Activated naive CD8-positive, alpha-beta T cell treated with anti-CD3 and anti-CD28 coated beads, Interleukin-2, amount 50 U/mL, for 16 hours (primary cell): ENCODE measurements around the gene DUSP28.
A peak's percentile ranks its signal among the peaks of the same experiment; 100 is the strongest.
"Not testable (repeated sequence)": the region's sequence is repeated elsewhere in the genome, so short reads cannot be mapped to it uniquely, and the experiment has no call there.

ENCODE experiments used
- DNase-seq: peaks from one replicate; pipeline ENCODE4 v3.0.0-alpha.2; 2020; ENCODE audit warnings: low read depth, low spot score

Gene DUSP28

GRCh38 chr2:240560480-240561324 lies 545 bp downstream of the DUSP28 start:
- DNase-seq: peak; percentile 100

- no peak for DNase-seq
Observed at GRCh38 chr2:240561325-240561971, 1.3 kb downstream of the DUSP28 start.

GRCh38 chr2:240563231-240563630 lies 3.1 kb downstream of the DUSP28 start:
- not testable (repeated sequence) for DNase-seq

GRCh38 chr2:240563951-240564560 lies 3.9 kb downstream of the DUSP28 start:
- no peak for DNase-seq

- no peak for DNase-seq
Observed at GRCh38 chr2:240564561-240565332, 4.6 kb downstream of the DUSP28 start.

GRCh38 chr2:240565333-240566202 lies 5.4 kb downstream of the DUSP28 start:
- peak; percentile 64 for DNase-seq

- DNase-seq: peak; percentile 82
Observed at GRCh38 chr2:240566203-240567136, 6.3 kb downstream of the DUSP28 start.

GRCh38 chr2:240567137-240567871 lies 7.1 kb downstream of the DUSP28 start:
- DNase-seq: no peak

GRCh38 chr2:240567872-240568677 lies 7.9 kb downstream of the DUSP28 start, which contains the start of gene RNPEPL1:
Gene RNPEPL1, plus strand, starts transcription at chr2:240568484. Its CDS starts 103 bp downstream, at chr2:240568587.
- no peak for DNase-seq

GRCh38 chr2:240568678-240569522 lies 8.7 kb downstream of the DUSP28 start:
- DNase-seq: no peak

GRCh38 chr2:240569523-240569997 lies 9.4 kb downstream of the DUSP28 start:
- DNase-seq: no peak

GRCh38 chr2:240569998-240570530 lies 9.9 kb downstream of the DUSP28 start:
- no peak for DNase-seq

GRCh38 chr2:240570531-240571313 lies 10.6 kb downstream of the DUSP28 start:
- no peak for DNase-seq

GRCh38 chr2:240571314-240571973 lies 11.3 kb downstream of the DUSP28 start:
- DNase-seq: no peak
